WTC11 (cell line): Measurements from ENCODE around the gene LAMA2.

ENCODE experiments used
- CTCF ChIP-seq: fragments of 200-600 bp; IDR thresholded peaks from 2 replicates; pipeline ENCODE4 v1.8.0; 2022; ENCODE audit warnings: antibody characterized with exemption
- ELF4 ChIP-seq: sonication (generic); formaldehyde crosslinking; IDR thresholded peaks from 2 replicates; pipeline ENCODE4 v1.8.1; 2022; ENCODE audit warnings: low read depth, mild to moderate bottlenecking, moderate library complexity, missing genetic modification reagents
- GABPB1 ChIP-seq: sonication (generic); formaldehyde crosslinking; IDR thresholded peaks from 2 replicates; pipeline ENCODE4 v1.8.1; 2023; ENCODE audit warnings: mild to moderate bottlenecking, missing genetic modification reagents
- NR3C1 ChIP-seq: sonication (generic); formaldehyde crosslinking; conservative IDR thresholded peaks from 2 replicates; pipeline ENCODE4 v1.8.1; 2023; ENCODE audit warnings: low read depth, mild to moderate bottlenecking, missing genetic modification reagents
- TF ChIP-seq, protein P1 (sequence below): sonication (generic); formaldehyde crosslinking; conservative IDR thresholded peaks from 2 replicates; pipeline ENCODE4 v1.8.1; 2022; ENCODE audit warnings: mild to moderate bottlenecking, missing genetic modification reagents

GRCh38 chr6:129351807-129352206, 468.9 kb downstream of the LAMA2 start:
- TF ChIP-seq CTCF (no peak), NR3C1 (CRISPR knock-in tag) (no peak), ELF4 (no peak), GABPB1 (CRISPR knock-in tag) (no peak)
- TF ChIP-seq, protein P1, sequence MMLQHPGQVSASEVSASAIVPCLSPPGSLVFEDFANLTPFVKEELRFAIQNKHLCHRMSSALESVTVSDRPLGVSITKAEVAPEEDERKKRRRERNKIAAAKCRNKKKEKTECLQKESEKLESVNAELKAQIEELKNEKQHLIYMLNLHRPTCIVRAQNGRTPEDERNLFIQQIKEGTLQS = no peak
